CD4-positive, alpha-beta T cell (primary cell): ENCODE data around the gene NUDT14. TPM values are rescaled to one million over a fixed set of nuclear protein-coding genes. Genes with fewer than 3 reads are reported as not detected.

ENCODE experiments used
- ATAC-seq: fragments of 200-7000 bp; cut with Tn5 transposase; one replicate; pipeline ENCODE4 v1.10.0; 2022; ENCODE audit warnings: mild to moderate bottlenecking; ENCODE audit not compliant: poor library complexity
- CTCF ChIA-PET: fragments of 350-600 bp; sonication (Branson Sonifier 250); formaldehyde crosslinking; loops from one replicate; lab custom pipeline; 2021; ENCODE audit warnings: antibody characterized with exemption, inconsistent platforms; lab: Charles Lee
- POLR2A ChIA-PET: fragments of 350-600 bp; sonication (Branson Sonifier 250); formaldehyde crosslinking; loops from one replicate; lab custom pipeline; 2021; ENCODE audit warnings: antibody characterized with exemption, inconsistent platforms; lab: Charles Lee
- DNase-seq, 14 experiments: peaks; one replicate each; pipeline ENCODE4 v3.0.0-alpha.2; 2013 to 2020; ENCODE audit warnings: mixed read lengths in 2 of 14
- H3K27ac ChIP-seq, 2 donors: one replicate each; pipeline versions ENCODE4 v1.5.1 to v1.7.0; 2013; ENCODE audit warnings: low read length in 2 of 2, low read depth in 1 of 2, mild to moderate bottlenecking in 1 of 2
- H3K27me3 ChIP-seq, 2 experiments: 1 replicate in 1 of 2; 2 replicates in 1 of 2; pipeline versions ENCODE4 v1.6.1 to v1.7.0; 2013; ENCODE audit warnings: low read length in 2 of 2, control low read depth in 1 of 2, mild to moderate bottlenecking in 1 of 2, moderate library complexity in 1 of 2; ENCODE audit not compliant: insufficient read depth in 2 of 2, control insufficient read depth in 1 of 2
- H3K36me3 ChIP-seq: one replicate; pipeline ENCODE4 v1.6.1; 2013; ENCODE audit warnings: low read length, control low read depth; ENCODE audit not compliant: insufficient read depth
- H3K4me1 ChIP-seq: one replicate; pipeline ENCODE4 v1.6.1; 2013; ENCODE audit warnings: low read length, control low read depth; ENCODE audit not compliant: insufficient read depth
- H3K4me3 ChIP-seq: one replicate; pipeline ENCODE4 v1.5.1; 2013; ENCODE audit warnings: mild to moderate bottlenecking, low read length, moderate library complexity
- H3K9me3 ChIP-seq, 2 experiments: 1 replicate in 1 of 2; 2 replicates in 1 of 2; pipeline versions ENCODE4 v1.6.1 to v1.7.0; 2013; ENCODE audit warnings: low read length in 2 of 2, mild to moderate bottlenecking in 2 of 2, control low read depth in 1 of 2, moderate library complexity in 1 of 2; ENCODE audit not compliant: control insufficient read depth in 1 of 2, insufficient read depth in 1 of 2
- H3K27ac Mint-ChIP-seq: one replicate; pipeline ENCODE4 v1.8.0; 2020; ENCODE audit warnings: mixed read lengths
- H3K27me3 Mint-ChIP-seq: one replicate; pipeline ENCODE4 v1.8.0; 2021; ENCODE audit warnings: mixed read lengths
- H3K36me3 Mint-ChIP-seq: one replicate; pipeline ENCODE4 v1.8.0; 2021; ENCODE audit warnings: low read depth, mixed read lengths
- H3K4me1 Mint-ChIP-seq: one replicate; pipeline ENCODE4 v1.8.0; 2021; ENCODE audit warnings: low read depth, mixed read lengths
- H3K4me3 Mint-ChIP-seq: one replicate; pipeline ENCODE4 v1.8.0; 2020; ENCODE audit warnings: mild to moderate bottlenecking, mixed read lengths
- H3K9me3 Mint-ChIP-seq: one replicate; pipeline ENCODE4 v1.8.0; 2020; ENCODE audit warnings: mixed read lengths
- intact Hi-C, 2 experiments: fragments of 100-400 bp; cut with DNase I in 1 of 2; cut with micrococcal nuclease in 1 of 2; formaldehyde crosslinking; loops; one replicate each; pipeline versions ENCODE4 v1.15.1 to v1.9.0; 2023 to 2025; cut with DNase I, micrococcal nuclease
- total RNA-seq, 174 experiments: library from RNA in 2 of 174; stranded (reverse) in 2 of 174; gene quantifications; one replicate each; pipeline ENCODE4 v1.2.3 and lab custom pipeline; 2021 to 2026
- TF ChIP-seq, protein P1 (sequence below): fragments of 200-600 bp; IDR thresholded peaks from one replicate; pipeline ENCODE4 v1.8.0; 2022; ENCODE audit warnings: antibody characterized with exemption, mild to moderate bottlenecking

The NUDT14 gene
- total RNA-seq, 2 experiments from 2014 or later, result 9.0 to 9.2 TPM

DNA sequence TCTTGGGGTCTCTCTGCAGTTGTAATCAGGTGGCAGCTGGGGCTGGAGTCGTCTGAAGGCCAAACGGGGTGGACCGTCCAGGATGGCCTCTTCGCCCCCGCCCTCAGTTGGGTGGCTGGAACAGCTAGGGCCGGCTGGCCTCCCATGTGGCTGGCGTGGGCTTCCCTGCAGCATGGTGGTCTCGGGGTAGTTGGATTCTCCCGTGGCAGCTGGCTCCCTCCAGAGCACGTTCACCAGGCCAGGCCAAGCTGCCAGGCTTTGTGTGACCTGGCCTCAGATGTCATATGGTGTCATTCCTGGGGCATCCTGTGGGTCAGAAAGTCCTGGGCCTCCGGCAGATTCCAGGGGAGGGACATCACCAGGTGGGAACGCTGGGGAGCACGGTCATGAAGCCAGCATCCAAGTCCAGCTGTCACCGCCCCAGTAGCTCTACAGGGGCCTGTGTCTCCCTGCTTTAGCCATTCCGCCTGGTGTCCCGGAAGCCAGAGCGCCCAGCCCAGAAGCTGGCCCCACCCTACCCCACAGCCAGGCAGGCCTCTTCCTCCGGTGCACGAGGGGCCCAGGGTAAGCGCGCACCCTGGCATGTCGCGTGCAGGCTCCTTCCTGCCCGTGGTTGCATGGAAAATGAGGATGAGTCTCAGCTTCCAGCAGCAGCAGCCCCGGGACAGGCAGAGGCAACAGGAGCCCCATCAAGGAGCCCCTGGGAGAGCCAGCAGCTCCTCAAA, 1.3 kb upstream of the NUDT14 start:
- H3K4me1 Mint-ChIP-seq, result peaks cover 7% of the 10 kb centered on the region
- CTCF ChIA-PET, result no interaction called here

DNA sequence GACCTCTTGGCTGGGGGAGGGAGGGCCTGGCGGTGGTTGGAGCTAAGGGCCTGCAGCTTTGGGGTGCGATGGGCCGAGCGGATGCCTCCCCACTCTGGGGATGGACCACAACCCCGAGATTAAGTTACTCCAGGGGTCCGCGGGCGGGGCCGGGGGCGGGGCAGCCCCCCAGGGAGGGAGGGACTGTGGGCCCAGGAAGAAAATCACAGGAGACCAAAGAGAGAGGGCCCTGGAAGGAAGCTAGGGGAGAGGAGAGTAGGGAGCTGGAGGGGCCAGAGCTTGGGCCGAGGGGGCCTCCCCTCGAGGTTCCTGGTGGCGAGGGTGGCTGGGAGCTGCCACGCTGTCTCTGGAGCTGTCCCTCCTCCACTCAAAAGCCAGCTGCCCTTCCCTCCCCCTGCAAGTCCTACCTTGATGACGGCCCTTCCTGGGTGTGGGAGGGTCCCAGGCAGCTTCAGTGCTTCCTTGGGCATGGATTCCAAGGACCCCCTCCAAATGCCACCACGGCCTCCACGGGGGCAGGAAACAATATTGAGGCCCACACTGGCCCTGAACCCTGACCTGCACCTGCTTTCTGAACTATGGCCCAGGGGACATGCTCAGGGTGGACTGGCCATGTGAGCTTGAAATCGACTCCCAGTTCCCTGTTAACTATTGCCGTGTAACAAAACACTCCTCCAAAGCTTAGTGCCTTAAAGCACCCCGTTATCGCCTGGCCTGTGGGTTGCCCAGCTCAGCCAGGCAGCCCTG, 610 bp upstream of the NUDT14 start:
- no peaks in the 10 kb centered on the region for H3K36me3 ChIP-seq
- ChIA-PET CTCF (no interaction called here), POLR2A (interaction anchor here (0.8 to 2.2 kb wide), 5 partner anchors 12 to 161 kb away, joined by 3 to 6 read pairs (median 5); partner anchors contain the start of genes BRF1, BTBD6, CDCA4 and PACS2)
- Mint-ChIP-seq H3K4me1 (peaks cover 7% of the 10 kb centered on the region), H3K36me3 (no peaks in the 10 kb centered on the region), H3K4me3 (peak overlapping the region; percentile 78), H3K27me3 (no peaks in the 10 kb centered on the region), H3K9me3 (no peaks in the 10 kb centered on the region), H3K27ac (no peak overlapping the region)
- no peaks in the 10 kb centered on the region for H3K9me3 ChIP-seq
- peaks cover 36% of the 10 kb centered on the region for H3K4me1 ChIP-seq
- H3K27me3 ChIP-seq, result no peaks in the 10 kb centered on the region
- DNase-seq, result no peak
- TF ChIP-seq, protein P1, sequence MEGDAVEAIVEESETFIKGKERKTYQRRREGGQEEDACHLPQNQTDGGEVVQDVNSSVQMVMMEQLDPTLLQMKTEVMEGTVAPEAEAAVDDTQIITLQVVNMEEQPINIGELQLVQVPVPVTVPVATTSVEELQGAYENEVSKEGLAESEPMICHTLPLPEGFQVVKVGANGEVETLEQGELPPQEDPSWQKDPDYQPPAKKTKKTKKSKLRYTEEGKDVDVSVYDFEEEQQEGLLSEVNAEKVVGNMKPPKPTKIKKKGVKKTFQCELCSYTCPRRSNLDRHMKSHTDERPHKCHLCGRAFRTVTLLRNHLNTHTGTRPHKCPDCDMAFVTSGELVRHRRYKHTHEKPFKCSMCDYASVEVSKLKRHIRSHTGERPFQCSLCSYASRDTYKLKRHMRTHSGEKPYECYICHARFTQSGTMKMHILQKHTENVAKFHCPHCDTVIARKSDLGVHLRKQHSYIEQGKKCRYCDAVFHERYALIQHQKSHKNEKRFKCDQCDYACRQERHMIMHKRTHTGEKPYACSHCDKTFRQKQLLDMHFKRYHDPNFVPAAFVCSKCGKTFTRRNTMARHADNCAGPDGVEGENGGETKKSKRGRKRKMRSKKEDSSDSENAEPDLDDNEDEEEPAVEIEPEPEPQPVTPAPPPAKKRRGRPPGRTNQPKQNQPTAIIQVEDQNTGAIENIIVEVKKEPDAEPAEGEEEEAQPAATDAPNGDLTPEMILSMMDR, result no peak
- H3K4me3 ChIP-seq, result no peak overlapping the region
- intact Hi-C loops, result loop anchor here in 1 of 2 experiments (1.0 to 5.0 kb wide), 3 partner anchors 89 to 199 kb away; partner anchors contain the start of gene BRF1
- no peak overlapping the region for H3K27ac ChIP-seq
- no peak for ATAC-seq

More for the DNA sequence above, 1.3 kb upstream of the NUDT14 start:
- Histone ChIP-seq H3K27me3 (no peaks in the 10 kb centered on the region), H3K9me3 (no peaks in the 10 kb centered on the region), H3K27ac (no peak overlapping the region), H3K4me3 (no peak overlapping the region), H3K36me3 (no peaks in the 10 kb centered on the region), H3K4me1 (peaks cover 33% of the 10 kb centered on the region)
- intact Hi-C loops, result loop anchor here in 1 of 2 experiments (5.0 kb wide), 2 partner anchors 90 to 200 kb away; no protein-coding TSS in a partner anchor
- Mint-ChIP-seq H3K27ac (no peak overlapping the region), H3K27me3 (no peaks in the 10 kb centered on the region), H3K36me3 (no peaks in the 10 kb centered on the region), H3K4me3 (peak overlapping the region; percentile 78), H3K9me3 (no peaks in the 10 kb centered on the region)
- peak in 1 of 14 experiments; percentile 24 for DNase-seq
- ATAC-seq, result no peak
- TF ChIP-seq, protein P1, result no peak
- POLR2A ChIA-PET, result interaction anchor here (1.3 to 2.2 kb wide), 3 partner anchors 11 to 162 kb away, joined by 3 to 6 read pairs (median 5); partner anchors contain the start of genes BRF1 and CDCA4

DNA sequence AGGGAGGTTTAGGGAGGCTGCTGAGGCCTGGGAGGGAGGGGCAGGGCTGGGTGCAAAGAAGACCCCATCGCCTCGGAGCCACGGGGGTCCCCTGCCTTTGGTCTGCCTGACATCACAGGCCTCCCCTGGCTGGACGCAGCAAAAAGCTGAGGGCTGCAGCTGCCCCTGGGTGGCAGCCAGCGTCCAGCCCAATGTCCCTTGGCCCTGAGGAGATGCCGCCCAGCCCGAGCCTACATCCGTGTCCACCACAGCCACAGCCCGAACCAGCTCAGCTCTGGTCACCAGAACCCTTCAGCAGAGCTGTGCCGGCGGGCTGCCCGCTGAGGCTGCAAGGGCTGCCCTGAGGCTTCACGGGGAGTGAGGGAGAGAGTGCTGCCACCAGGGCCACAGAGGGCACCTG, 1.9 kb downstream of the NUDT14 start:
- Mint-ChIP-seq H3K36me3 (no peaks in the 10 kb centered on the region), H3K4me3 (no peak overlapping the region), H3K27ac (no peak overlapping the region), H3K4me1 (peaks cover 17% of the 10 kb centered on the region), H3K27me3 (no peaks in the 10 kb centered on the region), H3K9me3 (no peaks in the 10 kb centered on the region)
- Histone ChIP-seq H3K4me3 (no peak overlapping the region), H3K27me3 (no peaks in the 10 kb centered on the region), H3K9me3 (no peaks in the 10 kb centered on the region), H3K27ac (no peak overlapping the region), H3K36me3 (no peaks in the 10 kb centered on the region), H3K4me1 (peaks cover 62% of the 10 kb centered on the region)
- intact Hi-C loops, result no loop called here
- ChIA-PET POLR2A (no interaction called here), CTCF (no interaction called here)
- DNase-seq, result no peak
- TF ChIP-seq, protein P1, result no peak
- ATAC-seq, result no peak
